Stimulated activated naive CD4-positive, alpha-beta T cell treated with Interleukin-2 at 50 U/mL for 16 hours (primary cell): ENCODE measurements around the gene ARHGEF26.

Experiments used
- DNase-seq: peaks from one replicate; lab custom pipeline; 2025; lab: John Stamatoyannopoulos, UW

ARHGEF26 gene

GRCh38 chr3:154119951-154120350 is 1.2 kb upstream of the ARHGEF26 start:
- no peak for DNase-seq

GRCh38 chr3:154121701-154122551 is 736 bp downstream of the ARHGEF26 start:
- no peak for DNase-seq

GRCh38 chr3:154122552-154122911 is 1.3 kb downstream of the ARHGEF26 start:
- DNase-seq = no peak

GRCh38 chr3:154122912-154123559 is 1.8 kb downstream of the ARHGEF26 start:
- DNase-seq = no peak

GRCh38 chr3:154123906-154124305 is 2.7 kb downstream of the ARHGEF26 start:
- no peak for DNase-seq

GRCh38 chr3:154125378-154126030 is 4.3 kb downstream of the ARHGEF26 start:
- DNase-seq = no peak

GRCh38 chr3:154126651-154127050 is 5.5 kb downstream of the ARHGEF26 start:
- DNase-seq = no peak

- no peak for DNase-seq
Observed at GRCh38 chr3:154129625-154130024, 8.4 kb downstream of the ARHGEF26 start.

GRCh38 chr3:154130540-154130939 is 9.3 kb downstream of the ARHGEF26 start:
- no peak for DNase-seq

- no peak for DNase-seq
Observed at GRCh38 chr3:154131830-154132229, 10.6 kb downstream of the ARHGEF26 start.

GRCh38 chr3:154132777-154133375 is 11.7 kb downstream of the ARHGEF26 start:
- DNase-seq = no peak

GRCh38 chr3:154135511-154136173 is 14.5 kb downstream of the ARHGEF26 start:
- no peak for DNase-seq

- no peak for DNase-seq
Observed at GRCh38 chr3:154137036-154137435, 15.8 kb downstream of the ARHGEF26 start.

- DNase-seq = no peak
Observed at GRCh38 chr3:154139996-154140436, 18.8 kb downstream of the ARHGEF26 start.

- no peak for DNase-seq
Observed at GRCh38 chr3:154142608-154143007, 21.4 kb downstream of the ARHGEF26 start.

GRCh38 chr3:154143873-154144272 is 22.7 kb downstream of the ARHGEF26 start:
- no peak for DNase-seq

GRCh38 chr3:154144825-154145465 is 23.8 kb downstream of the ARHGEF26 start:
- no peak for DNase-seq

- no peak for DNase-seq
Observed at GRCh38 chr3:154148541-154148940, 27.4 kb downstream of the ARHGEF26 start.

GRCh38 chr3:154149286-154149685 is 28.1 kb downstream of the ARHGEF26 start:
- DNase-seq = no peak

GRCh38 chr3:154151969-154152368 is 30.8 kb downstream of the ARHGEF26 start:
- DNase-seq = no peak

- DNase-seq = no peak
Observed at GRCh38 chr3:154152741-154153140, 31.6 kb downstream of the ARHGEF26 start.
